ENCODE data around the gene CAPN10.

CAPN10 gene

DNA sequence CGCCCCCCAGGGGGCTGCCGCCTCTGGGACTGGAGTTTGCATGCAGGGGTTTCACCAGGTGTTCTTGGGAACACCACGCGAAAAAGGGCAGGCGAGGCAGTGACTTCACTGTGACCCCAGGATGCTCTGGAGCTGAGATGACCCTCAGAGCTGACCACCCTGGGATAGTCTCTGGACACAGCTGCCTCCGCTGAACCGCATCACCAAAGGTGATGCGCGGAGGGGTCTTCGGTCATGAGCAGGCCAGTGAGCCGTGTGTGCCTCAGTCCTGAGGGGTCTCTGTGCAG lies 56.2 kb downstream of the CAPN10 start:
- DNase-seq, result no peak

DNA sequence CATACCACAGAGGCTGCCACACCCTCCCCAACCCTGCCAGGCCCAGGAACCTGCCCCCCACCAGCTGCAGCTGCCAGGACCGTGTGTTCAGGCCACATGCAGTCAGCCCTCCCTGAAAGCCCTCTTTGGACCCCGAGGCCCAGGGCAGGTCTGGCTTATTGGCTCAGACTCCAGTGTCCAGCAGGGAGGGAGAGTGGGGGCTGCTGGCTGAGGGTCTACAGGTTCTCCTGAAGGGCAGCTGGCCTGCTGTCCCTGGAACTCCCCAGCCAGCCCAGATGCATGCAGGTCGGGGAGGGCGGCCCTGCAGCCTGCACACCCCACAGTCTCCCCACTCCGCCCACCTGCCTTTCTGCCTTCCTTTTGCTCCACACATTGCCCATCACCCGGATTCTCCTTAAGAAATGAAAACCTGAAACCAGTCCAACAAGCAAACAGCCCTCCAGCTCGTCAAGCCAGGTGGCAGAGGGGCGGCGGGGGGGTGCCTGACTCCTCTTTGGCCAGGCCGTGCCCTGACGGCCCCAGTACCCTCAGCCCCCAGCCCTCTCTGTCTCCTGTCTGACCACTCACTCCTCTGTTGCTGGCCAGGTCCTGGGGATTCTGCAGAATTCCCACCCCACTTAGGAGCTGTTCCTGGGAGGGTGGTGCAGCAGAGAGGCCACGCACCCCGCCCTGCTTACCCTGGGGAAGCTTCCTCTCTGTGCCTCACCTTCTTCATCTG lies 56.7 kb downstream of the CAPN10 start:
- DNase-seq, result no peak

DNA sequence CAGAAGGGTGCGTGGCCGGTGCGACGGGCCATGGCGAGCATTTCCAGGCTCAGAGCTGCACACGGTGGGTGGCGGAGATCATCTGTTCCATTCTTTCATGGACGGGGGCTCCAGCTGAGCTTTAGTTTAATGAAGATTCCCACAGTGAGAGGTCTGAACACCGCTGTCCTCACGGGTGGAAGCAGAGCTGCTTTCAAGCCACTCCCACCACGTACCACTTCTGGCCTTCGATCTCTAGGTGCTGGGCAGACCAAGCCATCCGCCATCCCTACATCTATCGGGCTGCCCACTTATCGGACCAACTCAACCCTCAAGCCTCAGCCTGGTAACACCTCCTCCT lies 57.2 kb downstream of the CAPN10 start:
- no peak for DNase-seq

DNA sequence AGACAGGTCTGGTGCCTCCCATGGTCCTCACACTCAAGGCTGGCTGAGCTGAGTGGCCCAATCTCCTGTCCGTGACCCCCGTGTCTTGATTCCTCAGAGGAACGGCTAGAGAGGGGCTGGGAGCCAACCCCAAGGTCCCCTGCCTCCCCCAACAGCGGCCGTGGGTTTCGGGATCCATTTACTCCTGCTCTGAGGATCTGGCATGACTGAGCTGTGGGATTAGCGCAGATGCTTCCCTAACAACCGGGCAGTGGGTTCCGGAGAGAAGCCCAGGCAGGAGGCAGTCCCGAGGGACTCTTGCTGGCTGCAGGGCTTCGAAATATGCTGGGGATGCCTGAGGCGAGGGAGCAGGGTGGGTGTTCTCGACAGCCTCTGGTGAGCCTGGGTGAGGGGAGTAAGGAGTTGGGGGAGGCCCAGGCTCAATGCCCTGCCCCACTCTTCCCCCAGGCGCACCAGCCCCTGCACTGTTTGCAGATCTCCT lies 57.7 kb downstream of the CAPN10 start:
- no peak for DNase-seq

DNA sequence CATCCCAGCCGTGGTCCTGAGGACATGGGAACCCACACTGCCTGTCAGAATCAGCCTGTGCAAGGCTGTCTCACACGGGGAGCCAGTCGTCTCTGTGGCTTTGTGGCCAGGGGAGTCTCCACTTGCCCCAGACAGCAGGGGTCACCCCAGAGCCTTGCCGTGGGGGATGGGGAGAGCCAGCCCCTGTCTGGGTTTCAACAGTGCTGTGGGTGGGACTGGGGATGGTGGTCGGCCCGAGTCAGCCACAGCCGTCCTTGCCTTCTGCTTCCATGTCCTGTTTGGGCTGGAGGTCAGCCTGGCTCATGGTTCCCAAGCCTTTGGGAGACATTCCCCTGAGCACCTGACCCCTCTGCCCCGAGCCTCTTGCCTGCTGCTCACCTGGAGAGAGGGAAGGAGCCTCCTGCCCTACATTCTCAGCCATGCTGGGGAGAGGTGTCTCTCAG lies 58.3 kb downstream of the CAPN10 start:
- DNase-seq, result no peak

DNA sequence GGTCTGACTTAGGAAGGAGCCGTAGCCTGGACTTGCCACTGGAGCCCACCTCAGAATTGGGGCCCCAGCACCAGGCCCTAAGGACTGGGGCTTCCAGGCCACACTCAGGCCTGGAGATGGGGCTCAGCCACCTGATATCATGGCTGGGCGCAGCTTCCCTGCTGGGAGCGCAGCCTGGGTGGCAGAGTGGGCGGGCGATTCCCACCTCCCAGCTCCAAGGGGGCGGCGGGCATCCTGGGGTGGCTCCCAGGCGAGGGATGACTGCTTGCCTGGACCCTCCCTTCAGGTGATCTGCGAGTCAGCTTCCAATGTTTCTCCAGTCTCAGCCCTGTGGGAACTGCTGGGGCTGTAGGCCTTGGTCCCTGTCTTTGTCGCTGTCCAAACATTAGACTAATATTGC lies 58.8 kb downstream of the CAPN10 start:
- DNase-seq, result no peak

DNA sequence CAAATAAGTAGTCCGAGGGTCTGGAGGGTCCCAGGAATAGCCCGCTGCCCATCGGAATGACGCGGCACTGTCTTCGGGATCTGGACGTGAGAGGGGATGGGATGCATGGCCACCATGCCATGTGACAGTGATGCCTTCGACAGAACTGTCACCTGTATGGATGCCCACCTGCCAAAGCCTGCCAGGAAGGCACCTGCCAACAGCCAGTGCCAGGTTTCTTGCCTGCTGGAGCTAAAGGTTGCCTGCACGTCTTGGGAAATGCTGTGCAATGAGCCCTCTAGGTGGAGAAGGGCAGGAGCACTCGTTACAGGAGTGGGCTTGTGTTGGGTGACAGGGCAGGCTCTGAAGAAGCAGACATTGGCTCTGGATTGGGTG lies 59.3 kb downstream of the CAPN10 start:
- DNase-seq, result no peak

DNA sequence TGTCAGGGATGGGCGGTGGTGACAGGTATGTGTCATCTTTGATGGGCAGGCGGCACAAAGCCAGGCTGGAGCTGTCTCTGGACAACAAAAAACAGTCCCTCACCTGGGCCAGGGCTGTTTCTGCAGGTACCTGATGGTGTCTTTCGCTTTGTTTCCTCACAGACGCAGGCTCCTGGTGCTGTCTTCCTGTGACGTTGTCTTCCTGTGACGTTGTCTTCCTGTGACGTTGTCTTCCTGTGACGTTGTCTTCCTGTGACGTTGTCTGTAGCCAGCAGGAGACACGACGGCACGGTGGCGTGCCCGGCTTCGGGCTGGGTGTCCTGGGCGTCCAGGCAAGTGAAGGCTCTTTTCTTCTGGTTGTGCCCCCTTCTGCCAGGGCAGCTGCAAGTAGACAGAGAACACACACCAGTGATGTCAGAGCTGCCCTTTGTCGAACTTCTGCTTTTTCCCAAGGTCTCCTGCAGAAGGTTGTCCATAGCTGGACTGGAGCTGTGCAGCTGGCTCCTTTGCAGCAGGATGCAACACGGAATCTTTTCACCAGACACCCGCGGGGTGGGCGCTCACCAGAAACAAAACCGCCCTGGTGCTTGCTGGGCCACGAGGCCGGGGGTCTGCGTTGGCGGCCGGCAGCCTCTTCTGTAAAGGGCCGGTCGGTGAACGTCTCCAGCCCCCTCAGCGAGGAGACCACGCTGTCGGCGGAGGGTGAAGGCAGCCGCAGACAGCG lies 59.8 kb downstream of the CAPN10 start:
- peak; percentile 10 for DNase-seq

DNA sequence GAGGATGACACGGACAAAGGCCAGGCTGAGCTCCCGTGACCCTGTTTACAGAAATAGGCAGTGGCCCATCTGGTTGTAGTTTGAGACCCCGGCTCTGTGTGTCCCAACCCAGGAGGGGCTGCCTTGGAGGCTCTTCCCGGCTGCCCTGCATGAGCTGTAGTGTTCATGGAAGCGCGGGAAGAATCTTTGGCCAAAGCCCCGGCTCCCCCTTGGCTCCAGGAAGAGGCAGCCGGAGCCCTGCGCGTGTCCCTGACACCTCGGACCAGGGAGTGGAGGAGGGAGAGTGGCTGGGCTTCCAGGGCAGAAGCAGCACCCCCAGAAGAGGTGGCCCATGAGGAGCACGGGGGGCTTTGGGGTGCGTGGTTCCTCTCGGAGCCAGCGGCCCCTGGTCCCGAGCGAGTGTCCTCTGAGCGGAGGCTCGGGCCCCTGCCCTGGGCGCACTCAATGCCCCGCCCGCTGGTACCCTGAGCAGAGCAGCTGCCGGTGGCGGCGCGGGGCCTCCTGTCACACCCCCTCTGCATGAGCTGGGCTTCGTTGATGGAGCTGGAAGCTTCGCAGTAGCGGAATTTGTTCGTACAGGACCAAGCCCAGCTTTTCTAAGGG lies 60.5 kb downstream of the CAPN10 start:
- no peak for DNase-seq

DNA sequence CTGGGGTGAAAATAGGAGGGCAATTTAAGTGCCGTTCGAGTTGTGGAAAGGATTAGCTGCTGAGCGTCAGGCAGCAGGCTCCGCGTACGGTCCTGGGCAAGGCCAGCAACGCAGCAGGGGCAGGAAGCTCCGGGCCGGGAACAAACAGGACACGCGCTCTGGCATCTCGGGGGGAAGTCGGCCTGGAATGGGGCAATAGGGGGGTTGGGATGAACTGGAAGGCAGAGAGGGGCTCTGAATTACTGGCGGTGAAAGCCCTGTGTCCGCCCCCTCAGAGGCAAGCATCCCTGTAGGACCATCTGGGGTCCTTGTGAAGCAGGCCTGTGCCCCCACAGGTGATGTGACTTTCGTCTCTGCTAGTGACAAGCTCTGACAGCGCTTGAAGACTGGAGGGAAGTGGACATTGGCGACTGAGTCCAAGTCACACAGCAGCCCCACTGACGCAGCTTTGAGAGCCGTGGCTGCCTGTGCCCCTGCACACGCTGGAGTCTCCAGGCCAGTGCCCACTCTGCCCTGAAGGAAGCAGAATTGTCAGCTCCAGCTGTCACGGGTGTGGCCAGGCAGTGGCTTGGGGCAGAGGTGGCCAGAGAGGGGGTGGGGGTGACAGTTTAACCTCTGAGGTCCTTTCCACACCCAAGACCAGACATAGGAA lies 61.1 kb downstream of the CAPN10 start:
- DNase-seq, result no peak

DNA sequence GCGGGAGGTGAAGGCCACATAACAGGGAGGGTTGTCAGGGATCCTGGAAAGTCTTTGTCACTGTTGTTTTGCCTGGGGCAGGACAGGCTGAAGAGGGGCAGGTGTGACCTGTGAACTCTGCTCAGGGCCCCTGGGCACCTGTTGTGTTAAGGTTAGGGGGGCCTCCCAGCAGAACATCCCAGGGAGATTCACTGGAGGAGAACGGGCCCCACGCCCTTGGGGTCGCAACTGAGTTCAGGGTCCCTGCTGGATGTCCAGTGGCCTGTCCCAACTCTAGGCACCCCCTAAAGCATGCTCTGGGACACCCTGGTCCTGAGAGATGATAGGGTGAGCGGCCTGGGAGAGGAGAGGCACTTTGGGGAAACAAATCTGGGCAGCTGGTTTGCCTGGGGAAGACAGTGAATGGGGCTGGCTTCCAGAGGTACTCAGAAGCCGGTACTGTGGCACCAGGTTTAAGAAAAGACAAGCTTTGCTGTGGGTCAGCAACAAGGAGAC lies 61.7 kb downstream of the CAPN10 start:
- DNase-seq, result no peak
